CD4-positive, alpha-beta T cell treated with Interleukin-15 for 1 hour (primary cell): Measurements from ENCODE around the gene KDM3B.
"Not testable (repeated sequence)": the region's sequence is repeated elsewhere in the genome, so short reads cannot be mapped to it uniquely, and the experiment has no call there.

Source experiments
- DNase-seq: peaks from one replicate; pipeline ENCODE4 v3.0.0-alpha.2; 2020

Gene KDM3B

GRCh38 chr5:138352071-138352721 lies at the start of gene KDM3B:
Gene KDM3B (plus strand): TSS chr5:138352685. CDS start chr5:138352796, 111 bp downstream.
- peak; percentile 92 for DNase-seq

GRCh38 chr5:138303372-138303771 lies 49.1 kb upstream of the KDM3B start:
- DNase-seq = no peak

DNA sequence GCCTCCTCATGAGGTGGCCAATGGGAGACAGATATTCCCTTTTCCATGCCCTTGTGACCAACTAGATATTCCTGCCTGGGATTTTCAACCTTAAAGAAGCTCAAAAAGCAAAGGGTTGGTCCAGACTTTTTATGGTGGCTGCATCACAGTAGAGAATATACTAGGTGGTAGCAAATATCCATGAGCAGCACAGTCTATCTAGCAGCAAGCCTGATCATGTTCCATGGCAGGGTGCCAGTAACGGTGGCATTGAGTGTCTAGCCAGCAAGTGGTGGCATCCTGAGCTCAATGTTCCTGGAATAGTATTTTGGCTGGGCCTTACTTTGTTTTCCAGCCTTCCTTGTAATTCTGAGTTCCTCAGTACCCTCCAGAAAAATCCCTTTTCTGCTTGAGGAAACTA lies 46.7 kb upstream of the KDM3B start:
- DNase-seq = no peak

GRCh38 chr5:138315751-138316278 lies 36.7 kb upstream of the KDM3B start:
- DNase-seq = no peak

- no peak for DNase-seq
These were observed 36.1 kb upstream of the KDM3B start for GRCh38 chr5:138316355-138316754.

GRCh38 chr5:138318211-138318610 lies 34.3 kb upstream of the KDM3B start:
- DNase-seq = not testable (repeated sequence)

DNA sequence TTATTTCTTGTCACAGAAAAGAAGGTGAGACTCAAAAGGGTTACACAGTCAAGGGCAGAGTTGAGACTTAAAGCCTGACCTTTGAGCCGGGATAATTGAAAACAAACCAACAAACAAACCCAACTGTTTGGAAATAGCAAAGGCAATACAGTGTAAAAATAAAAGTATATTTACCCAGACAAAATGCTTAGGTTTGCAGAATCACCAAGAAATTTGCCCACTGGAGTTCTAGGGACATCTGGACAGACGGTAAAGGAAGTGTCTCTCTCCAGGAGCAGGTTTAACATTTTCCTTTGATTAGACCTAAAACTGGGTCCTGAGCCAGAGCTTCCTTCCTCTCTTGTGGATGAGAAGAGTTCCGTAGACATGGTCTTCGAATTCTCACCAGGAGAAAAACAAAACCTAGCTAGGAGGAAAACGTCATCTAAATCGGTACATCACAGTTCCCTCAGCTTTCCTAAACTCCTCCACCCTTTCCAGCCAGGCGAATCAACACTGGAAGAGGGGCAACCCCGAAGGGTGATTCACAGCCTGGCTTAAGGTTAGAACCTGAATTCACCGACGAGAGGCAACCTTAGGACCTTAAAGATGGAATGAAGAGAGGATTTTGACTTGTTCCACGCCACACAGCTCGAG lies 21.6 kb upstream of the KDM3B start:
- DNase-seq = no peak

GRCh38 chr5:138331449-138332368 lies 20.8 kb upstream of the KDM3B start, which contains the start of gene CDC25C:
Gene CDC25C (minus strand): TSS chr5:138331804. CDS start chr5:138331180, 624 bp downstream.
- peak; percentile 98 for DNase-seq

DNA sequence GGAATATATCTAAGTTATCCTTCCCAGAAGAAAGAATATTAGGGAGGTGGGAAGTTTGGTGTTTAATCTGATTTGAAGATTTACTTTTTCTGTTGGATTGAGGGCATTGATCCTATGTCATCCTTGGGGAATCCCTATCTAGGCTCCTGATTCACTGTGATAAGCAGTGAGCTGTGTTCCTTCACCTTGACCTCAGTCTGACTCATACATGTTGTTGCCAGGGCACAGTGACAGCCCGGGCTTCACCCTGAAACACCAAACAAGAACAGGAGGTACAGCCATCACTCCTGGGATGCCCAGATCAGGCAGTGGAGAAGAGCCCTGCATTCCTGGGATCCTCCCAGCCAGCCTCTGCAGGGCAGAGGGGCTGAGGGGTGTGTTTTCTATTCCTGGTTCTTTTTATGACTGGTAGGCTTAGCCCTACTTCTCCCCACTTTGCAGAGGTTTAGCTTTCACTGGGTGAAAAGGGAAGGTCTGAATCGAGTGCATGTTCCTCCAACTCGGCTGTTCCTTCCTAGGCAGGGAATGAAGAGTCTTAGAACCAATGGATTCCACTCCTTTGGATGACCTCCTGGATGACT lies 17.5 kb upstream of the KDM3B start:
- no peak for DNase-seq

DNA sequence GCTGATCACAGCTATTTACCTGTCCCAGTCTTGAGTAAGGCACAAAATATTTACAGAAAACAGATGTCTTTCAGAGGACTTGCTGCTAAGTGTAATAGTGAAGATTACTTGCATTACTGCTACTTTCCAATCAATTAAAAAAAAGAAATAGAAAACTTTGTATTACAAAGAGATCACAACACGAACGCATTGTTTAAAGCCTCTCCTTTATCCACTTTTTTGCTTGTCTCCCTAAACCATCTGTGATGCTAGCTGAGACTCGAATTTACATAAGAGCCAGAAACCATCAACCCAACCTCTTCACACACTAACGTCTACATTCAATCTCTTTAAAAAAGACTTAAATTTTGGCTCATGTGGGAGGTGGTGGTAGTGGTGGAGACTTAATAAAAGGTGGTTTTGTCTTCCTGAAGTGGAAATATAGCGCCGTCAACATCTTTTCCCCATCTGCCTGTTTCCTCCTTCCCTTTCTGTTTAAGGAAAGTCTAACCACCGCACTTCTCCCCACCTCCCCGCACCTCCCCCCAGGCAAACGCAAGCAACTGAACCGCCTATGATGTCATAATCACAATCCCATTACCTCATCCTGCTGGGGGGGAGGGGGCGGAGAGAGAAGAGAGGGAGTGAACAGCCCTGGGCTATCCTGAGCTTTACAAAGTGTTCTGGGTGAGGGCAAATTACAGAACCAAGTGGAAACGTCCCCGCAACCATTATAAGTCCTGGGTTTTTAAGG lies 15.4 kb upstream of the KDM3B start:
- peak; percentile 82 for DNase-seq

GRCh38 chr5:138337685-138338410 lies 14.6 kb upstream of the KDM3B start, which contains the start of gene FAM53C:
Gene FAM53C (plus strand): TSS chr5:138338266. CDS start chr5:138341336, 3,070 bp downstream.
- peak; percentile 93 for DNase-seq

DNA sequence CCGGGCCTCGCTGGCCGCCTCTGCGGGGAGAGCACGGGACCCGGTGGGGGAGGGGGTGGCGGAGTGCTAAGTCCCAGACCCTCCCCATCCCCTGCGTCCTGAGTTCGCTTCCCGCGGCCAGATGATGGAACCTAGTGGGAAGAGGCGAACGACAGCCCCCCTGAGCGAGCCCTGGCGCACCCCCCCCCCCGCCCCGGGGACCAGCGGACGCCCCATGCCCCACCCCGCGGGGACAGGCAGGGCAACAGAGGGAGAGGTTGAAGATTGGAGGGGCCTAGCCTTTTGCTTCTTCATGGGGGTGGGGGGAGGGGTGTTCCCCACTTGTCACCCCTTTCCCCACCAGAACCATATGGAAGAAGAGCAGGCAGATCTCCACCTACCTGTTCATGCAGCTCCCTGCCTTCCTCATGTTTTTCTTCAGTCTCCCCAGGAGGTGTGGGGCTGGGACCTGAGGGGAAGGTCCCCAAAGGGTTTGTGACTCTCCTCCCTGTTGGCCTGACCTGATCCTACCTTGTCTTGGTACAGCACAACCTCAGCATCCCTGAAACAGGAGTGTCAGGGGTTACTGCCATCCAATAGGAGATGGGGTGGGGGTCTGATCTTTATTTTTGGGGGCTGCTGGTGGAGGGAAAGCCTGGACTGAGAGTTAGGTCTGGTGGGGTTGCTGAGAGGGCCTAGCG lies 13.9 kb upstream of the KDM3B start:
- no peak for DNase-seq

GRCh38 chr5:138339091-138339456 lies 13.4 kb upstream of the KDM3B start:
- no peak for DNase-seq

DNA sequence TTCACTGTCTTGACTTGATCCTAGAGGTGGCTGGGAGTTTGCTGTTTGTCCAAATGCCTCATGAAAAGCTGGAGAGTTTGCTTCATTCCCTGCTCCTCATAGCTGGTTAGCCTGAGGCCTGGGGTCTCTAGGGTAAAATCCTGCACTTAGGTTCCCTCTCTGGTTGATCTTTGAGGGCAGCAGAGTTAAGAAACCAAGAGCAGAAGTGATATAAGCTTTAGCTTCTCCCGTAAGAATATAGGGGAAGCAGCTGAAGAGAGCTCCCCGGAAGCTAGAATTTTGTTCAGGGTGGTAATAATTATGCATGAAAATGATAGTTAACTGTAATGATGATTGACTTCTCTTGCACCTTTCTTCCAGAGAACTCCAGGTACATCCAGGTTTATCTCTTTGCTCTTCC lies 13.0 kb upstream of the KDM3B start:
- DNase-seq = no peak

GRCh38 chr5:138340008-138340407 lies 12.5 kb upstream of the KDM3B start:
- DNase-seq = no peak

- DNase-seq = no peak
These were observed 7.4 kb upstream of the KDM3B start for GRCh38 chr5:138344887-138345622.

DNA sequence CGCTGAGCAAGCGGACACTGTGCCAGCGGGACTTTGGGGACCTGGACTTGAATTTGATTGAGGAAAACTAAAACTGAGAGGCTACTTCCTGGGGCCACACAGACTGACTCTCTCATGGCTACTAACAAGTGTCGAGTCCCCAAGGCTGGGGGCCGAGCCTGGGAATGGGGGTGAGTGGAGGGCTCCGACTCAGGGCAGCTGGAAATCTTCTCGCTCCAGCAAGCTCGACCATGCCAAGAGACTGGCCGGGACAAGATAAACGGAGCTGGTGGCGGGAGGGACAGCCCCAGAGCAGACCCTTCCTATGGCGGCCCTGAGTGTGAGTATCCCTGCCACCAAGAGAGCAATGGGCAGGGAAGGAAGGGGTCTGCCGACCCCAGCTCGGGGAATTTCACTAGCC lies 5.6 kb upstream of the KDM3B start:
- DNase-seq = no peak

- no peak for DNase-seq
These were observed 2.5 kb upstream of the KDM3B start for GRCh38 chr5:138349852-138350562.

- no peak for DNase-seq
These were observed 2.0 kb upstream of the KDM3B start for GRCh38 chr5:138350563-138350890.

DNA sequence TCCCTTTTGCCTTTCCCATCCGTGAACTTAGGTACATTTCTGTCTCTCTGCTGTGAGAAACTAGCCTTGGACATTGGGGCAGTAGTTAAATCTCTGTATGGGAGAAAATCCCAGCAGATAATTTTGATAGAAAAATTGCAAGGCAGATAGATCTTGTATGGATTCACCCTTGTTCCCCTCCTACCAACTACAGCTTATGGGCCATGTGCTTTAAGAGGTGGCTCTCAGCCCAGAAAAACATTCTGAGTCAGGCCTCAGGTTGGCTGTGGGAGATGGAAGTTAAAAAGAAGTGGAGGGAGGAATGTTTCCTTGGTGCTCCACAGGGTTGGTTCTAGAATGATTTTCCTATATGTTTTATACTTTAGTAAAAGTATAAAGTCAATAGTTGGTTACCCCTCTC lies 1.4 kb upstream of the KDM3B start:
- DNase-seq = no peak
